Pons (tissue), 1 donor: ENCODE results near the gene MUS81.

Experiments used
- DNase-seq: peaks from one replicate; pipeline ENCODE4 v3.0.0-alpha.2; 2016; ENCODE audit warnings: low spot score

The MUS81 gene

DNA sequence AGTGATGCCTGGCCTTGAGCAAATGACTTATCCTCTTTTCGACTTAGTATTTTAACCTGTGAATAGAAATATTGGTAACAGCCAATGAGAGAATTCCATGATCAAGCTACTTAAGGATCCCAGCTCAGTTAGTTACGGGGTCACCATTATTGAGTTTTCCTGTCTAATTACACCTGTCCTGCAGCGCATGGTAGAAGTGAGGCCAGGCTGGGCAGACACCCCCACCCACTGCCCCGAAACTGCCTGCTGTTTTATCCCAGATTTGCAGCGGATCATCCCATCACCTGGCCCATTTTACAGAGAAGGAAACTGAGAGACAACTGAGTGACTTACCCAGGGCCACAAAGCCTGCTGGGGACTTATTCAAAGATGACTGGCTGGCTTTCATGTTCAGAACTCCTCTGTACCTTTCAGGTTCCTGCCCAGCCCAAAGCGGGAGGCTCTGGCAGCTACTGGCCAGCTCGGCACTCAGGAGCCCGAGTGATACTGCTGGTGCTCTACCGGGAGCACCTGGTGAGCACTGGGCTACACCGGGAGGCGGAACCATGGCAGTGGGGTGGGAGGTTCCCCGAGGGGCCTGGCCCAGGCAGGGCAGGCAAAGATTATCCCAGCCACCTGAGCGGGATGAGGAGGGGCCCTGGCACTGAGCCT is 1.4 kb downstream of the MUS81 start:
- DNase-seq: no peak

DNA sequence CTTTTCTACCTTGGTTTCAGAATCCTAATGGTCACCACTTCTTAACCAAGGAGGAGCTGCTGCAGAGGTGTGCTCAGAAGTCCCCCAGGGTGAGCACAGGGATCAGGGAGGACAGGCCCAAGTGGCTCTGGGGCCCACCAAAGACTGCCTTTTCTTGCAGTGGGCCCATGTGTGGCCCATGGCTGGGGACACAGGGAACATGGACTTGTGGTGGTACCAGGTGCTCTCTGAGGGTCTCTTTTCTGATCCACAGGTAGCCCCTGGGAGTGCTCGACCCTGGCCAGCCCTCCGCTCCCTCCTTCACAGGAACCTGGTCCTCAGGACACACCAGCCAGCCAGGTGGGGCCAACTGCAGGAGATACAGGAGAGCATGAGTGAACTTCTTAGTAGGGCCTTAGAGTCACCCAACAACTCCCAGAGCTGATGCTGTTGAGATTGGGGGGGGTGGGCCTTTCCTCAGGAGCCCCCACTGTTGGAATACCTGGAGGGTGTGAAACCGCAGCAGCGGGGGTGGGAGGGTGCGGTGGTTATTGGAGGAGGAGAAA is 2.0 kb downstream of the MUS81 start:
- DNase-seq: no peak

DNA sequence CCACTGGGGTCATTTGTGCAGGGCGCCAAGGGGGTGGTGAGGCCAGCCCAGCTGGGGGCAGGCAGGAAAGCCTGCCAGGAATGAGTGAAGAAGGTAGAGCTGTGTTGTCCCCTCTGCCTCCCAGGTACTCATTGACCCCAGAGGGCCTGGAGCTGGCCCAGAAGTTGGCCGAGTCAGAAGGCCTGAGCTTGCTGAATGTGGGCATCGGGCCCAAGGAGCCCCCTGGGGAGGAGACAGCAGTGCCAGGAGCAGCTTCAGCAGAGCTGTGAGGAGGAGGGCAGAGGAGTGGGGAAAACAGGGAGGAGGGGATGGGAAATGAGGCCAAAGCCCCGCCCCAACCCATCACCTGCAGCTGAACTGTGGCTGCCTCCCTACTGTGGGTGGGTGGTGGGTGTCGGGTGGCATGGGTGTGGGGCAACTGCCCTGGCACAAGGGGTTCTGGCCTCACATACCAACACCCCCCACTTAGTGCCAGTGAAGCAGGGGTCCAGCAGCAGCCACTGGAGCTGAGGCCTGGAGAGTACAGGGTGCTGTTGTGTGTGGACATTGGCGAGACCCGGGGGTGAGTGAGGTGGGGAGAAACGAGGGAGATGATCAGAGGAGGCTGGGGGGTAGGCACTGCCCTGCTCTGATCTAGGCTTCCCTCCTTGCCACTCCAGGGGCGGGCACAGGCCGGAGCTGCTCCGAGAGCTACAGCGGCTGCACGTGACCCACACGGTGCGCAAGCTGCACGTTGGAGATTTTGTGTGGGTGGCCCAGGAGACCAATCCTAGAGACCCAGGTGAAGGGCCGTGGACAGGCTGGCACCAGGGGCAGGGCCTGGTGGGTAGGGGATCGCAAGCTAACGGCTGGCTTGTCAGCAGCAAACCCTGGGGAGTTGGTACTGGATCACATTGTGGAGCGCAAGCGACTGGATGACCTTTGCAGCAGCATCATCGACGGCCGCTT is 3.0 kb downstream of the MUS81 start:
- DNase-seq: no peak

GRCh38 chr11:65863889-65864705 is 3.9 kb downstream of the MUS81 start:
- no peak for DNase-seq

DNA sequence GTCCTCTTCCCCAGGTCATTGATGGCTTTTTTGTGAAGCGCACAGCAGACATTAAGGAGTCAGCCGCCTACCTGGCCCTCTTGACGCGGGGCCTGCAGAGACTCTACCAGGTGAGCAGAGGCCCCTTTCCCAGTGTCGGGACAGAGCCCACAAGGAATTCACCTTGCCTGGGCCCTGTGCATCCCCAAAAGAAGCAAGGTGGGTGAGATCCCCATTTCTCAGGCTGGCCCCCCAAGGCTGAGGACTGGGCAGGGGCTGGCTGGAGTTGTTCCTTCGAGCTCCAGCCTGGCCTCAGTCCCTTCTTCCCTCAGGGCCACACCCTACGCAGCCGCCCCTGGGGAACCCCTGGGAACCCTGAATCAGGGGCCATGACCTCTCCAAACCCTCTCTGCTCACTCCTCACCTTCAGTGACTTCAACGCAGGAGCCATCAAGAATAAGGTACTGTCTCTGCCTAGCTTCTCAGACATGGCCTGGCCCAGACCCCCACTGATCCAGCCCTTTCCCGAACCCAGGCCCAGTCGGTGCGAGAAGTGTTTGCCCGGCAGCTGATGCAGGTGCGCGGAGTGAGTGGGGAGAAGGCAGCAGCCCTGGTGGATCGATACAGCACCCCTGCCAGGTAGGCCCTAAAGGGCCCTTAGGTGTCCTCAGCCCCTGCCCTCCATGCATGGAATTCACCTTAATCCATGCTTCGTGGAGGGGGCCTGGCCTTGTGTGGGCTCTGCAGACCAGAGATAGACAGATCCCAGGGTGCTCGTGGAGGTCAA is 4.7 kb downstream of the MUS81 start:
- DNase-seq: no peak

DNA sequence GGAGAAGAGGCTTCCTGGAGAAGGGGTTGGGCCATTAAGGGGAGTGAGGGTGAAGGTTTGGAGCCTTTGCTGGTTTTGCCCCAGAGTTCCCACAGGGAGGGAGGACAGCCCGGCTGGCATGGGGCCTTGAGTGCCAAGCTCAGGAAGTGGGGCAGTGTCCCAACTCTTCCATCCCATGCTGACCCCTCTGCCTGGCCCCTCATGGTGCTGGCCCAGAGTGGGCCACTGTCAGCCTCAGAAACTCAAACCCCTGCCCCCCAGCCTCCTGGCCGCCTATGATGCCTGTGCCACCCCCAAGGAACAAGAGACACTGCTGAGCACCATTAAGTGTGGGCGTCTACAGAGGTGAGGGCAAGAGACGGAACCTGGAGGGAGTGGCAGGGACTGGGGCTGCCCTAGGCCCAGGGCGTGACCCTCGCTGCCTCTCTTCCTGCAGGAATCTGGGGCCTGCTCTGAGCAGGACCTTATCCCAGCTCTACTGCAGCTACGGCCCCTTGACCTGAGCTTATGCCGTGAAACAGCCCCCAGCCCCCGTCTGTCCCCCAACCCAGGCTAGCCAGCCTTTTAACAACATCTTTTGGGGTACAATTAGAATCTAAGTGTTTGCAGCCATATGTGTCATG is 5.4 kb downstream of the MUS81 start:
- no peak for DNase-seq

- DNase-seq: no peak
Measured at GRCh38 chr11:65866509-65867283, 6.5 kb downstream of the MUS81 start.

- DNase-seq: no peak
Measured at GRCh38 chr11:65867284-65868071, 7.2 kb downstream of the MUS81 start.

DNA sequence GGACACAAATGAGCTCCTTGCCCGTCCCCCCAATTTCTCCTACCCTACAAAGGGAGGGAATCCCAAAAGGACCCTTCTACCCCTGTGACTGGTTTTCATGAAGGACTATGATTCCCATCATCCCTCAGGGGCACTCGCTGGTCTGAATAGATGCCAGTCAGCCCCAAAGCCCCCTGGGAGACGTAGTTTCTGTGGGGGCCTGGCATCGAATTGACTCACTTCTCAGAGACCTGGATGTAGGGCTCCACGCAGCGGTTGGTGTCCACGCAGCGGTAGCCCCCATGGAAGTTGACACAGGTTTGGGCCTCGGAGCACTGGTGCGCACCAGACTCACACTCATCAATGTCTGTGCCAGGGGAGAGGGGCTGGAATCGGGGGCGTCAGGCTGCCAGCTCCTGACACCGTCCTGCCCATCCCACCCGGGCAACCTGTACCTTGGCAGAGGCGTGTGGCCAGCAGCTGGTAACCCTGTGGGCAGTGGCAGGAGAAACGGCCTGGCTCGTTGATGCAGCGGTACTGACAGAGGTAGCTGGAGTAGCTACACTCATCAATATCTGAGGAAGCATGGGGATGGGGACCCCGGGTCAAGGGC is 7.9 kb downstream of the MUS81 start:
- DNase-seq: no peak

- no peak for DNase-seq
Measured at GRCh38 chr11:65868907-65869306, 8.7 kb downstream of the MUS81 start.

DNA sequence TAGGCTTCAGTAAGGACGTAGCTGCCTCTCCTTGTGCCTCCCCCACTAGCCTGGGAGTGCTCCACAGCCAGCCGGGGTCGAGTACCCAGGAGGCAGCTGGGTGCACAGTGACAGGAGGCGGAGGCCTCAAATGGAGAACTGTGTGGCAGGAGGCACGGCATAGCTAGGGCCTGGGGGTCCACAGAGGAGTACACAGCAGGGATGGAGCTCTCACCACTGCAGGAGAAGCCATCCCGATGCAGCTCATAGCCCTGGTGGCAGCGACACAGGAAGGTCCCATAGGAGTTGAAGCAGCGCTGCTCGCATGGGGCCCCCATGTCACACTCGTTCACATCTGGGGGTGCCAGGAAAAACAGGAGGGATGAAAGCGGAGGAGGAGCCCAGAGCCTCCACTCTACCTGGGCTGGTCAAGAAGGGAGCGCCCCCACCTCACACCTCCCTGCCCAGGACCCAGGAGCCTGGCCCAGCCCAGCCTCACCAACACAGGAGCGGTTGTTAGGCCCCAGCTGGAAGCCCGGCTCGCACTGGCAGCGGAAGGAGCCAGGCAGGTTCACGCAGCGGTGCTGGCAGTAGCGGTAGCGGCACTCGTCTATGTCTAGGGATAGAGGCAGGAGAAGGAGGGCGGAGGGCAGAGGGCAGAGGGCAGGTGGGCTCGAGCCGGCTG is 9.5 kb downstream of the MUS81 start:
- no peak for DNase-seq

GRCh38 chr11:65870307-65870658 is 10.1 kb downstream of the MUS81 start:
- no peak for DNase-seq

GRCh38 chr11:65870706-65871681 is 10.8 kb downstream of the MUS81 start:
- DNase-seq: no peak

DNA sequence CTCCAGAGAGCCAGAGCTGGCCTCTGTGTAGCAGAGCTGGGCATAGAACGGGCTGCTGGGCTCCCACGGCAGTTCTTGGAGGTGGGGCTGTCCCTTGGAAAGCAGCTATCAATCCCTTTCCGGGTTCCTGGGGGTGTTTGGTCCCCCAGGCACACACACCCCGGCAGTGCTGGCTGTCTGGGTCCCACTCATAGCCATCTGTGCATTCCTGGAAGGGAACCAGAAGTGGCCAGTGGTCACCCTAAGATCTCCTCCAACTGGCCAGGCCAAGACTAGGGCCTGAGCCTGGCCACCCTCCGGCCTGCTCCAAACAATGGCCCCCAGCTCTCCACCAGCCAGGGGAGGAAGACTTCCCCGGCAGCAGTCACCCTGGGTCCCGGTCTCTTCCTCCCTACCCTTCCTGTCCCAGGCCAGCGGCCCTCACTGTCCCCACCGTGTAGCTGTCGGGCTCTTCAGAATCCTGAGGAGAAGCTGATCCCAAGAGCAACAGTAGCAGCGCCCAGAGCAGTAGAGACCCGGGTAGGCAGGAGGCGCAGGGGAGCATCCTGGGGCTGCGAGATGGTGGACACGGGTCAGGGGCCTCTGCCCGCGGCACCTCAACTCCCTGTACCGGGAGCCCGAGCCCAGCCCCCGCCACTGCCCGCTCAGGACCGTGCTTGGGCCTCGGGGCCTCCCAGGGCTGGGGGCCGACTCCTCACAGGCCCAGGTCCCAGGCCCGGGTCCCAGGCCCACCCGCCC is 11.7 kb downstream of the MUS81 start:
- no peak for DNase-seq

DNA sequence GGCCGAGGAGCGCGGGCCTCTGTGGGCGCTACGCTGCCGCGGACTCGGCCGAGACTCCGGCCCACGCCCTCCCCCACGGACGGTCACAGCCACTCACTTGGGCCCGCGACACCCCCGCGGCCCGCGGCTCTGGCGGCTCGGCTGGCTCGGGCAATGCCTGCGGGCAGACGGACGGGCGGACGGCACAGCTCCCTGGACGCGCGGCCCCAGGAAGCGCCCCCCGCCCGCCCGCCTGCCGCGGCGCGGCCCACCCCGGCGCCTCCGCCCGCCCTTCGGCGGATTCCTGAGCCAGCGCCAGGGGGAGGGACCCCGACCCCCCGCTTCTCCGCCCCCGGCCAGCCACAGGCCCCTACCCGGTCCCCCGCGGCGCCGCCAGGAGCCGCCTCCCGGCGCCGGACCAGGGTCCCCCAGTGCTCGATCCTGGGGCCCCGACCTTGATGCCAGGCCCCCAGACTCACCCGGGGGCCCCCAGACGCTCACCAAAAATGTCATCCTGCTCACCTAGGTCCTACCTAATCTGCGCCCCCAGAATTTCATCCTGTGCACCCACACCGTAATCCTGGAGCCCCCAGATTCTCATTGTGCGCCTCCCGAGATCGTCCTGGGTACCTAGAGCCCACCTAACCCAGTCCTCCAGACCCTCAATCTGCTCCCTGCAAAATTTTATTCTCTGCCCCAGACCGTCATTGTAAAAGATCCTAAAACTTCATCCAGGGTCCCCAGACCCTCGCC is 12.5 kb downstream of the MUS81 start, which contains the start of gene EFEMP2:
TSS of gene EFEMP2 (minus strand) at position 215 of the 732 bp plus-strand sequence. CDS start 446 bp downstream, outside the sequence.
- DNase-seq: no peak
